ENCODE data around the gene PTPN7. TPM values are rescaled to one million over a fixed set of nuclear protein-coding genes. Genes with fewer than 3 reads are reported as not detected.

PTPN7 gene
- total RNA-seq, 1 donor from 2014 or later: not detected

DNA sequence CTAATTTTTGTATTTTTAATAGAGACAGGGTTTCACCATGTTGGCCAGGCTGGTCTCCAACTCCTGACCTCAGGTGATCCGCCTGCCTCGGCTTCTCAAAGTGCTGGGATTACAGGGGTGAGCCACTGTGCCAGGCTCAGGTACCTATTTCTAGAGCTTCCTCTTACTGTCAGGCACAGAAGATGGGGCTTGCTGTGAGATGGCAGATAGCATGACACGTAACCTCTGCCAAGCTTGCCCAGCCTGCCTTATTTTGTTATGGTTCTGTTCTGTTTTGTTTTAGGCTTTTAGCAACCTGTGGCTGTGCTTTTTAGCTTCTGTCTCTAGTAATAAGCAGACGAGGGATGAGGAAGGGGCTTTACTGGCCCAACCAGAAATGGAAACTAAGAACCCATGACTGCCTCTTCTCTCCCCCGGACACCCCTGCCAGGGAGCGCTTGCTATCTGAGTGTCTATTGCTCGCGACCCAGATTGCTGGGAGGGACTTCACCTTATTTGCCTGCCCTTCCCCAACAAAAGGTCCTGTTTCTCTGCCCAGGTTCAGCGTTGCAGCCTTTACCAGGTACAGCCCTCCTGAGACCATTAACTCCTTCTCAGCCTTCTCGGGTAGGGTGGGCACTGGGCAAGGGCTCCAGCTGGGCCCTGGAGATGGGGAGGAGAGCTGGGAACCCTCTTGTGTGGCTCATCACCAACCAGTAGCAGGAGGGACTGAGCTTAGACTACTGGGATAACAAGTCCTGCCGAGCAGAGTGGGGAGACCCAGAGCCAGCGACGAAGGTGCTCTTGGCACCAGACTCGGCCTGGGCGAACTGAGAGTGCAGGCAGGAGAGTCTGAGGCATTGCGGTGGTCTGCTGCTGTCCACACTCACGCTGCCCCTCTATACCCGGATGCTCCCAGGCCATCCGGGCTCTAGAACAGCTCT is 19.7 kb upstream of the PTPN7 start:
- H3K27me3 Mint-ChIP-seq (ENCODE audit: insufficient read depth, low read depth): peaks cover 5% of the 10 kb centered on the region
- Histone ChIP-seq H3K9me3 (ENCODE audit: low read depth) (no peaks in the 10 kb centered on the region), H3K36me3 (no peaks in the 10 kb centered on the region), H3K4me3 (no peak overlapping the region), H3K4me2 (no peak overlapping the region), H3K27me3 (no peaks in the 10 kb centered on the region), H3F3A (ENCODE audit: low read depth) (no peaks in the 10 kb centered on the region), H4K20me1 (ENCODE audit: low read depth) (no peaks in the 10 kb centered on the region), H3K79me2 (ENCODE audit: low read depth) (no peaks in the 10 kb centered on the region), H3K9ac (no peak overlapping the region), H3K27ac (no peak overlapping the region), H2AFZ (replicated peaks) (no peak overlapping the region), H3K4me1 (no peaks in the 10 kb centered on the region)
- TF ChIP-seq EZH2phosphoT487 (IDR thresholded peaks at IDR 0.05): no peak
- TF ChIP-seq EZH2 (IDR thresholded peaks at IDR 0.05): no peak
- TF ChIP-seq, protein P1, sequence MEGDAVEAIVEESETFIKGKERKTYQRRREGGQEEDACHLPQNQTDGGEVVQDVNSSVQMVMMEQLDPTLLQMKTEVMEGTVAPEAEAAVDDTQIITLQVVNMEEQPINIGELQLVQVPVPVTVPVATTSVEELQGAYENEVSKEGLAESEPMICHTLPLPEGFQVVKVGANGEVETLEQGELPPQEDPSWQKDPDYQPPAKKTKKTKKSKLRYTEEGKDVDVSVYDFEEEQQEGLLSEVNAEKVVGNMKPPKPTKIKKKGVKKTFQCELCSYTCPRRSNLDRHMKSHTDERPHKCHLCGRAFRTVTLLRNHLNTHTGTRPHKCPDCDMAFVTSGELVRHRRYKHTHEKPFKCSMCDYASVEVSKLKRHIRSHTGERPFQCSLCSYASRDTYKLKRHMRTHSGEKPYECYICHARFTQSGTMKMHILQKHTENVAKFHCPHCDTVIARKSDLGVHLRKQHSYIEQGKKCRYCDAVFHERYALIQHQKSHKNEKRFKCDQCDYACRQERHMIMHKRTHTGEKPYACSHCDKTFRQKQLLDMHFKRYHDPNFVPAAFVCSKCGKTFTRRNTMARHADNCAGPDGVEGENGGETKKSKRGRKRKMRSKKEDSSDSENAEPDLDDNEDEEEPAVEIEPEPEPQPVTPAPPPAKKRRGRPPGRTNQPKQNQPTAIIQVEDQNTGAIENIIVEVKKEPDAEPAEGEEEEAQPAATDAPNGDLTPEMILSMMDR (IDR thresholded peaks at IDR 0.05): no peak
- DNase-seq (ENCODE audit: low spot score): no peak
- no peak overlapping the region for H3K4me3 Mint-ChIP-seq
- H3K36me3 Mint-ChIP-seq: no peaks in the 10 kb centered on the region
- no peak overlapping the region for H3K27ac Mint-ChIP-seq
- H3K9me3 Mint-ChIP-seq: no peaks in the 10 kb centered on the region
- H3K4me1 Mint-ChIP-seq: peaks cover 11% of the 10 kb centered on the region

DNA sequence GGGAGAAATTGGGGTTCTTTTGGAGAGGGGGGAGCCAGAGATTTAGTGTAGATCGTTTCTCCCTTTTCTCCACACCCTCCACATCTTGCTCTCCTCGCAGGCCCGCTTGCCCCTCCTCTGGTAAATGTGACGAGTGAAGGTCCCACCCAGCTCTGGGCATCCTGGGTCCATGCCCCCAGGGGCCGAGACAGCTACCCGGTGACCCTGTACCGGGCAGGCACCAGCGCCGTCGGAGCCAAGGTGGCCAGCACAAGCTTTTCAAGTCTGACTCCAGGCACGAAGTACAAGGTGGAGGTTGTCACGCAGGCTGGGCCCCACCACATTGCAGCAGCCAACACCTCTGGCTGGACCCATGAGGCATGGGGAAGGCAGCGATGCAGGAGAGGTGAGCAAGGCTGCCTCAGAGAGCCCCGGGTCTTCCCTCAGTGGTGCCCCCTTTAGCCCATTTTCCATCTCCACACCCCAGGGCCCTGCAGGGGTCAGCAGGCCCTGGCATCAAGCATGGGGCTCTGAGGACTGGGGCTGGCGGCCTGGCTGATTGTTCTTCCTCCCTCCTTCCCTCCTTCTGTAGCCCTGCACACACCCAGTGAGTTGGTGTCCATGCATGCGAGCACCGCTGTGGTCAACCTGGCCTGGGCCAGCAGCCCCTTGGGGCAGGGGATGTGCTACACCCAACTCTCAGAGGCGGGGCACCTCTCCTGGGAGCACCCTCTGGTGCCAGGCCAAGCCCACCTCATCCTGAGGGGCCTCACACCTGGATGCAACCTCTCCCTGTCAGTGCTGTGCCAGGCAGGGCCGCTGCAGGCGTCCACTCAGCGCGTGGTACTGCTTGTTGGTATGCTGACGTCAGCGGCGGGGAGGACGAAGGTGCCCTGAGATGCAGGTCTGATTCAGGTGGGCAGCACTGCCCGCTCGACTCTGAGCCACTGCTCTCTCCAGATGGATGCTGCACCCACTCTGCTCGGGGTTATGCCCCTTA is 16.8 kb upstream of the PTPN7 start:
- no peak overlapping the region for H3K9ac ChIP-seq
- H3K4me3 Mint-ChIP-seq: no peak overlapping the region
- no peaks in the 10 kb centered on the region for H3K9me3 Mint-ChIP-seq
- no peaks in the 10 kb centered on the region for H3K36me3 Mint-ChIP-seq
- H3K36me3 ChIP-seq: no peaks in the 10 kb centered on the region
- no peaks in the 10 kb centered on the region for H3F3A ChIP-seq (ENCODE audit: low read depth)
- H3K27me3 ChIP-seq: no peaks in the 10 kb centered on the region
- TF ChIP-seq EZH2phosphoT487 (IDR thresholded peaks at IDR 0.05) (no peak), EZH2 (IDR thresholded peaks at IDR 0.05) (no peak)
- TF ChIP-seq, protein P1 (IDR thresholded peaks at IDR 0.05): peak; percentile 5
- H3K27me3 Mint-ChIP-seq (ENCODE audit: insufficient read depth, low read depth): peaks cover 5% of the 10 kb centered on the region
- H4K20me1 ChIP-seq (ENCODE audit: low read depth): no peaks in the 10 kb centered on the region
- H3K4me1 ChIP-seq: no peaks in the 10 kb centered on the region
- no peak overlapping the region for H3K27ac ChIP-seq
- no peak overlapping the region for H3K27ac Mint-ChIP-seq
- no peak overlapping the region for H3K4me3 ChIP-seq
- no peaks in the 10 kb centered on the region for H3K79me2 ChIP-seq (ENCODE audit: low read depth)
- H2AFZ ChIP-seq (replicated peaks): no peak overlapping the region
- no peak overlapping the region for H3K4me2 ChIP-seq
- H3K9me3 ChIP-seq (ENCODE audit: low read depth): no peaks in the 10 kb centered on the region
- H3K4me1 Mint-ChIP-seq: peaks cover 3% of the 10 kb centered on the region
- DNase-seq (ENCODE audit: low spot score): no peak

DNA sequence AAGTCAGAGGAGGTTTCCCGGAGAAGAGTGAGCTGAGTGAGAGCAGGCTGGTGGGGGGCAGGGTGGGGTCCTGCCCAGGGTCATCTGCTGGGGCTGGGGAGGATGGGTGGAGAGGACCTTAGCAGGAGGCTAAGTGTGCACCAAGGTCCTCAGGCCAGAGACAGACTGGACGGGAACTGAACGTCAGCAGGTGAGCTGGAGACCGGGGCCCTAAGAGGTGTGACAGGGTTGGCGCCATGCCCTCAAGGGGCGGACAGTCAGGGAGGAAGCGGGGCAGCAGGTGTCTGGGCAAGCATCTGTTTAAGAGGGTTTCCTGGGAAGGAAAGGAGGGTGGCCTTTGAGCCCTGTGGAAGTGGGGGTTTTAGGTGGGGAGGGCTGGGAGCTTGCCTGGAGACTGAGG is 13.6 kb upstream of the PTPN7 start:
- Histone ChIP-seq H3K4me2 (no peak overlapping the region), H3K27me3 (no peaks in the 10 kb centered on the region), H4K20me1 (ENCODE audit: low read depth) (no peaks in the 10 kb centered on the region), H3K9ac (no peak overlapping the region), H3F3A (ENCODE audit: low read depth) (peaks cover 4% of the 10 kb centered on the region), H3K9me3 (ENCODE audit: low read depth) (no peaks in the 10 kb centered on the region), H3K36me3 (no peaks in the 10 kb centered on the region), H3K4me1 (no peaks in the 10 kb centered on the region), H2AFZ (replicated peaks) (no peak overlapping the region), H3K4me3 (no peak overlapping the region), H3K79me2 (ENCODE audit: low read depth) (no peaks in the 10 kb centered on the region), H3K27ac (no peak overlapping the region)
- Mint-ChIP-seq H3K9me3 (no peaks in the 10 kb centered on the region), H3K27me3 (ENCODE audit: insufficient read depth, low read depth) (peaks cover 7% of the 10 kb centered on the region), H3K27ac (no peak overlapping the region), H3K4me1 (no peaks in the 10 kb centered on the region), H3K4me3 (no peak overlapping the region), H3K36me3 (no peaks in the 10 kb centered on the region)
- no peak for TF ChIP-seq EZH2 (IDR thresholded peaks at IDR 0.05)
- TF ChIP-seq EZH2phosphoT487 (IDR thresholded peaks at IDR 0.05): no peak
- TF ChIP-seq, protein P1 (IDR thresholded peaks at IDR 0.05): no peak
- no peak for DNase-seq (ENCODE audit: low spot score)

Data from neural progenitor cell (in vitro differentiated cells).